Fibroblast of pulmonary artery (primary cell): Measurements from ENCODE around the gene UTP14C.
"Not testable (repeated sequence)": the region's sequence is repeated elsewhere in the genome, so short reads cannot be mapped to it uniquely, and the experiment has no call there.

Experiments
- DNase-seq: peaks from one replicate; pipeline ENCODE4 v3.0.0-alpha.2; 2010; ENCODE audit warnings: low read depth
- H3K4me3 ChIP-seq: replicated peaks from 2 replicates; pipeline ENCODE4 v1.5.1; 2011; ENCODE audit warnings: low read depth, mild to moderate bottlenecking, control low read depth, low read length, moderate library complexity
- CTCF ChIP-seq: IDR thresholded peaks from 2 replicates; pipeline ENCODE4 v1.5.1; 2011; ENCODE audit warnings: mild to moderate bottlenecking, control low read depth, low read length, inconsistent platforms; ENCODE audit errors: missing control alignments

UTP14C gene

GRCh38 chr13:52048516-52048915, 24.0 kb downstream of the UTP14C start:
- H3K4me3 ChIP-seq = no peak overlapping the region
- peak; percentile 21 for DNase-seq
- TF ChIP-seq CTCF = no peak

- no peak for TF ChIP-seq CTCF
- H3K4me3 ChIP-seq = no peak overlapping the region
- no peak for DNase-seq
These were observed 26.9 kb downstream of the UTP14C start for GRCh38 chr13:52051400-52051799.

- TF ChIP-seq CTCF = no peak
- H3K4me3 ChIP-seq = no peak overlapping the region
- DNase-seq = no peak
These were observed 29.0 kb downstream of the UTP14C start for GRCh38 chr13:52053460-52053859.

- not testable (repeated sequence) for DNase-seq, H3K4me3 ChIP-seq
These were observed 36.6 kb downstream of the UTP14C start for GRCh38 chr13:52061064-52061463.

GRCh38 chr13:52061587-52061986, 37.1 kb downstream of the UTP14C start:
- DNase-seq = no peak
- H3K4me3 ChIP-seq = no peak overlapping the region
- no peak for TF ChIP-seq CTCF

GRCh38 chr13:52067237-52067636, 42.7 kb downstream of the UTP14C start:
- TF ChIP-seq CTCF = no peak
- H3K4me3 ChIP-seq = no peak overlapping the region
- peak; percentile 8 for DNase-seq

- peak; percentile 58 for DNase-seq
- no peak overlapping the region for H3K4me3 ChIP-seq
- peak; percentile 43 for TF ChIP-seq CTCF
These were observed 46.5 kb downstream of the UTP14C start for GRCh38 chr13:52070929-52071523.
